ENCODE data around the gene POMGNT1.

The POMGNT1 gene

DNA sequence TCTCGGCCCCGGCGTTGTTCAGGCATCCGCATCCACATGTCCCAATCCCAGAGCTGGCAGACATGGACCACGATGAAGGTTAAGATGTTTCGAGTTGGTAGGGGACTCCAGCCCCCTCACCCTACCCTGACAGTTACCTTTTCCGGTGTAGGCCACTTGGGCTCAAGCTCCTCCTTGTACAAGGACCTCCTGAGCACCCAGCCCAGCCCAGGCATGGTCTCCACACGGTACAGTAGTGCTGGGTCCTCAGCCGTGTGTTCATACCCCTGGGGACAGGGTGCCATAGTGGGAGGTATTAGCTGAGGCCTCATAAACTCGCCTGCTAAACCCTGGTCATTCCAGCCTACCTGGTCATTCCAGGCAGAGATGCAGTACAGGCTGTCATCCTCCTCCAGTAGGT lies 6.1 kb downstream of the POMGNT1 start:
- Histone ChIP-seq H3K9ac (ENCODE audit: low read length) (no peak overlapping the region), H3K4me3 (ENCODE audit: low read depth, low read length, poor library complexity, severe bottlenecking) (no peak overlapping the region), H3K9me3 (ENCODE audit: low read length) (no peaks in the 10 kb centered on the region), H4K20me1 (ENCODE audit: insufficient read depth, low read length) (no peaks in the 10 kb centered on the region), H3K79me2 (ENCODE audit: insufficient read depth, low read length) (no peaks in the 10 kb centered on the region), H3K27ac (ENCODE audit: low read depth, low read length, poor library complexity, severe bottlenecking) (no peak overlapping the region), H3K27me3 (ENCODE audit: insufficient read depth, low read length) (no peaks in the 10 kb centered on the region), H3K4me2 (ENCODE audit: low read length) (no peak overlapping the region), H3K9me2 (ENCODE audit: low read depth, low read length) (no peaks in the 10 kb centered on the region), H3K36me3 (ENCODE audit: insufficient read depth, low read length) (peaks cover 15% of the 10 kb centered on the region; the same call in 1 of the 2 replicates), H3F3A (ENCODE audit: insufficient read depth, low read length) (no peaks in the 10 kb centered on the region), H3K4me1 (ENCODE audit: insufficient read depth, low read length, severe bottlenecking) (peaks cover 2% of the 10 kb centered on the region), H2AFZ (ENCODE audit: low read length) (no peak overlapping the region)
- TF ChIP-seq, protein P1, sequence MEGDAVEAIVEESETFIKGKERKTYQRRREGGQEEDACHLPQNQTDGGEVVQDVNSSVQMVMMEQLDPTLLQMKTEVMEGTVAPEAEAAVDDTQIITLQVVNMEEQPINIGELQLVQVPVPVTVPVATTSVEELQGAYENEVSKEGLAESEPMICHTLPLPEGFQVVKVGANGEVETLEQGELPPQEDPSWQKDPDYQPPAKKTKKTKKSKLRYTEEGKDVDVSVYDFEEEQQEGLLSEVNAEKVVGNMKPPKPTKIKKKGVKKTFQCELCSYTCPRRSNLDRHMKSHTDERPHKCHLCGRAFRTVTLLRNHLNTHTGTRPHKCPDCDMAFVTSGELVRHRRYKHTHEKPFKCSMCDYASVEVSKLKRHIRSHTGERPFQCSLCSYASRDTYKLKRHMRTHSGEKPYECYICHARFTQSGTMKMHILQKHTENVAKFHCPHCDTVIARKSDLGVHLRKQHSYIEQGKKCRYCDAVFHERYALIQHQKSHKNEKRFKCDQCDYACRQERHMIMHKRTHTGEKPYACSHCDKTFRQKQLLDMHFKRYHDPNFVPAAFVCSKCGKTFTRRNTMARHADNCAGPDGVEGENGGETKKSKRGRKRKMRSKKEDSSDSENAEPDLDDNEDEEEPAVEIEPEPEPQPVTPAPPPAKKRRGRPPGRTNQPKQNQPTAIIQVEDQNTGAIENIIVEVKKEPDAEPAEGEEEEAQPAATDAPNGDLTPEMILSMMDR (IDR thresholded peaks at IDR 0.05; ENCODE audit: low read length), result no peak
- TF ChIP-seq EZH2 (IDR thresholded peaks at IDR 0.05; ENCODE audit: borderline replicate concordance, low read length), result no peak

DNA sequence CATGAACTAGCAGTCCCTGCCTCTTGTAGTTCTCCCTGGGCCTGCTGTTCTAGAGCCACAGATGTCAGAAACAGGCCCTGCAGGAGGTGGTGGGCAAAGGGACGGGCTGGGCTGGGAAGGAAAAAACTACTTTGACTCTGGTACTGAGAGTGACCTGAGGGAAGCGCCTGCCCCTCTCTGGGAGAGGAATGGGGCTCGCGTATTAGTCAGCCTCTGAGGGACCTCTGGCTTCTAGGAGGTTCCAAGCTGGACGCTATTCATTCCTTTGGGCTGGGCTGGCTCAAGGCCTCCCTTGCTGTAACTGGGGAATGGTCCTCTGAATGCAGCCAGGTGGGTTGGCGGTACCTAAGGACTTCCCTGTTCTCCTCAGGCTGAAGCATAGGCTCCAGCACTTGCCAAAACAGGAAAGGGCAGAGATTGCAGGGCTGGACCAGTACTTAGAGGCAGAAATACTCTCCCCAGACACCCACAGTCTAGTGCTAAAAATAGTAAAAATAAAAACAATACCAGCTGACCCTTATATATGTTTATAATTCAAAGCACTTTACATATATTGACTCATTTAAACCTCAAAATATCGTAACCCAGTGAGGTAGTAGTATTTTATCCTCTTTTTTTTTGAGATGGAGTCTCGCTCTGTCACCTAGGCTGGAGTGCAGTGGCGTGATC lies 7.1 kb downstream of the POMGNT1 start:
- TF ChIP-seq, protein P1 (IDR thresholded peaks at IDR 0.05; ENCODE audit: low read length), result no peak
- no peak for TF ChIP-seq EZH2 (IDR thresholded peaks at IDR 0.05; ENCODE audit: borderline replicate concordance, low read length)
- H3K4me2 ChIP-seq (ENCODE audit: low read length), result no peak overlapping the region
- H3K9ac ChIP-seq (ENCODE audit: low read length), result no peak overlapping the region
- no peaks in the 10 kb centered on the region for H3K79me2 ChIP-seq (ENCODE audit: insufficient read depth, low read length)
- no peaks in the 10 kb centered on the region for H3K4me1 ChIP-seq (ENCODE audit: insufficient read depth, low read length, severe bottlenecking)
- H3K27ac ChIP-seq (ENCODE audit: low read depth, low read length, poor library complexity, severe bottlenecking), result no peak overlapping the region
- H3K9me3 ChIP-seq (ENCODE audit: low read length), result no peaks in the 10 kb centered on the region
- no peak overlapping the region for H3K4me3 ChIP-seq (ENCODE audit: low read depth, low read length, poor library complexity, severe bottlenecking)
- no peak overlapping the region for H2AFZ ChIP-seq (ENCODE audit: low read length)
- peaks cover 15% of the 10 kb centered on the region; the same call in 1 of the 2 replicates for H3K36me3 ChIP-seq (ENCODE audit: insufficient read depth, low read length)
- no peaks in the 10 kb centered on the region for H4K20me1 ChIP-seq (ENCODE audit: insufficient read depth, low read length)
- H3K9me2 ChIP-seq (ENCODE audit: low read depth, low read length), result no peaks in the 10 kb centered on the region
- no peaks in the 10 kb centered on the region for H3F3A ChIP-seq (ENCODE audit: insufficient read depth, low read length)
- H3K27me3 ChIP-seq (ENCODE audit: insufficient read depth, low read length), result no peaks in the 10 kb centered on the region

DNA sequence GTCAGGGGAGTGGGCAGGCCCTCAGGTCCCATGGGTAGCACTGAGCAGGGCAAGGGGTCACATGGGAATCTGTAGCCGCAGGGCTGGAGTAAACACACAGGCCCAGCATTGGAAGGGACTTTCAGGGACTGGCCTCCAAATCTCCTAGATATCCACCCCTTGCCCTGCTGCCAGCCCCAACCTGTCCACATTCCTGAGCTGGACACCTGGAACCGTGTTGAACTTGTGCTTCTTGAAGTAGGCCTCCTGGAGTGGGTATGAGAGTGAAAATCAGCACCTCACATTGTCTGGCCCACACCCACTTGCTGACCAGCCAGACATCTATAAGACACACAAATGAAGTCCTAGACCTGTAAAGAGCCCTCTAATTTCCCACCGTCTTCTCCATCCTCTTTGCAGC lies 7.7 kb downstream of the POMGNT1 start:
- peaks cover 15% of the 10 kb centered on the region; the same call in 1 of the 2 replicates for H3K36me3 ChIP-seq (ENCODE audit: insufficient read depth, low read length)
- no peaks in the 10 kb centered on the region for H3F3A ChIP-seq (ENCODE audit: insufficient read depth, low read length)
- no peak overlapping the region for H3K27ac ChIP-seq (ENCODE audit: low read depth, low read length, poor library complexity, severe bottlenecking)
- no peaks in the 10 kb centered on the region for H3K4me1 ChIP-seq (ENCODE audit: insufficient read depth, low read length, severe bottlenecking)
- no peak overlapping the region for H3K4me2 ChIP-seq (ENCODE audit: low read length)
- H3K4me3 ChIP-seq (ENCODE audit: low read depth, low read length, poor library complexity, severe bottlenecking), result no peak overlapping the region
- H3K9me3 ChIP-seq (ENCODE audit: low read length), result no peaks in the 10 kb centered on the region
- H3K27me3 ChIP-seq (ENCODE audit: insufficient read depth, low read length), result no peaks in the 10 kb centered on the region
- no peaks in the 10 kb centered on the region for H3K9me2 ChIP-seq (ENCODE audit: low read depth, low read length)
- no peaks in the 10 kb centered on the region for H4K20me1 ChIP-seq (ENCODE audit: insufficient read depth, low read length)
- no peak overlapping the region for H3K9ac ChIP-seq (ENCODE audit: low read length)
- H2AFZ ChIP-seq (ENCODE audit: low read length), result no peak overlapping the region
- no peaks in the 10 kb centered on the region for H3K79me2 ChIP-seq (ENCODE audit: insufficient read depth, low read length)
- no peak for TF ChIP-seq EZH2 (IDR thresholded peaks at IDR 0.05; ENCODE audit: borderline replicate concordance, low read length)
- TF ChIP-seq, protein P1 (IDR thresholded peaks at IDR 0.05; ENCODE audit: low read length), result no peak
